ENCODE measurements around the gene ANKRD28. TPM values are rescaled to one million over a fixed set of nuclear protein-coding genes. Genes with fewer than 3 reads are reported as not detected.
A peak's percentile ranks its signal among the peaks of the same experiment; 100 is the strongest.
"Not testable (repeated sequence)": the region's sequence is repeated elsewhere in the genome, so short reads cannot be mapped to it uniquely, and the experiment has no call there.

Gene ANKRD28
- total and polyA plus RNA-seq, 9 donors: 21.2 to 79.4 (median 43.8) TPM

GRCh38 chr3:15815696-15816095 lies 17.9 kb upstream of the ANKRD28 start:
- peaks cover 3% of the 10 kb centered on the region for H3K4me1 ChIP-seq (ENCODE audit: insufficient read depth)
- H3K27ac ChIP-seq: no peak overlapping the region
- H3K36me3 ChIP-seq: no peaks in the 10 kb centered on the region
- no peaks in the 10 kb centered on the region for H3K9me3 ChIP-seq
- H3K4me3 ChIP-seq: no peak overlapping the region
- TF ChIP-seq, protein P1, sequence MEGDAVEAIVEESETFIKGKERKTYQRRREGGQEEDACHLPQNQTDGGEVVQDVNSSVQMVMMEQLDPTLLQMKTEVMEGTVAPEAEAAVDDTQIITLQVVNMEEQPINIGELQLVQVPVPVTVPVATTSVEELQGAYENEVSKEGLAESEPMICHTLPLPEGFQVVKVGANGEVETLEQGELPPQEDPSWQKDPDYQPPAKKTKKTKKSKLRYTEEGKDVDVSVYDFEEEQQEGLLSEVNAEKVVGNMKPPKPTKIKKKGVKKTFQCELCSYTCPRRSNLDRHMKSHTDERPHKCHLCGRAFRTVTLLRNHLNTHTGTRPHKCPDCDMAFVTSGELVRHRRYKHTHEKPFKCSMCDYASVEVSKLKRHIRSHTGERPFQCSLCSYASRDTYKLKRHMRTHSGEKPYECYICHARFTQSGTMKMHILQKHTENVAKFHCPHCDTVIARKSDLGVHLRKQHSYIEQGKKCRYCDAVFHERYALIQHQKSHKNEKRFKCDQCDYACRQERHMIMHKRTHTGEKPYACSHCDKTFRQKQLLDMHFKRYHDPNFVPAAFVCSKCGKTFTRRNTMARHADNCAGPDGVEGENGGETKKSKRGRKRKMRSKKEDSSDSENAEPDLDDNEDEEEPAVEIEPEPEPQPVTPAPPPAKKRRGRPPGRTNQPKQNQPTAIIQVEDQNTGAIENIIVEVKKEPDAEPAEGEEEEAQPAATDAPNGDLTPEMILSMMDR (IDR thresholded peaks at IDR 0.05): peak in 2 of 3 donors; percentile 36 to 48
- no peak for TF ChIP-seq POLR2A (IDR thresholded peaks at IDR 0.05)
- no peak for DNase-seq
- H3K27me3 ChIP-seq: no peaks in the 10 kb centered on the region
- WGBS, 3 donors: 28 to 29% (median 28%) methylated on average over 4 of the region's 4 CpGs
- intact Hi-C loops (cut with DNase I): loop anchor here in 3 of 4 donors (5.0 to 10.0 kb wide), 3 partner anchors 359 to 432 kb away; partner anchors contain the start of gene GALNT15 (in 1 of the 3)

- H3K4me3 ChIP-seq; H3K36me3 ChIP-seq; H3K9me3 ChIP-seq; H3K27ac ChIP-seq; DNase-seq; H3K27me3 ChIP-seq; H3K4me1 ChIP-seq (ENCODE audit: insufficient read depth): not testable (repeated sequence)
- intact Hi-C loops (cut with DNase I): loop anchor here in 2 of 4 donors (5.0 to 10.0 kb wide), 3 partner anchors 362 to 432 kb away; partner anchors contain the start of gene GALNT15 (in 1 of the 2)
- WGBS, 3 donors: 86 to 95% (median 93%) methylated on average over 5 of the region's 5 CpGs
Measured at GRCh38 chr3:15813079-15813478, 15.3 kb upstream of the ANKRD28 start.

DNA sequence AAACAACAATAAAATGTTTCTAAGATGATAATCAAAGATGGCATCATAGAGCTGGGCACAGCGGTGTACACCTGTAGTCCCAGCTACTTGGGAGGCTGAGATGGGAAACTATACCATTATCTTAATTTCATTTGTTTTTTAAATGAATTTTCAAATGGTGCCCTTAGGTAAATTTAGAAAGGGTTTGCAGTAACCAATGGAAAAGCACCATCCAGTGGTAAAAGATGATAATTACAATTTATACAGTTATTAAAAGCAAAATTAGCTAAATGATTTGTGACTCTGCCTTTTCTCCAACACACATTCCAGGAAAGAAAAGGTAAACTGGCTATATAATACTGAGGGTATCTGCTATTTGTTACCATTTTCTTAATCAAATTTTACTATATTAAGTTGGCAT lies 14.4 kb upstream of the ANKRD28 start:
- Histone ChIP-seq H3K9me3 (no peaks in the 10 kb centered on the region), H3K27me3 (no peaks in the 10 kb centered on the region), H3K4me1 (ENCODE audit: insufficient read depth) (peaks cover 3% of the 10 kb centered on the region), H3K27ac (no peak overlapping the region), H3K4me3 (no peak overlapping the region), H3K36me3 (no peaks in the 10 kb centered on the region)
- intact Hi-C loops (cut with DNase I): loop anchor here in 2 of 4 donors (5.0 to 10.0 kb wide), 3 partner anchors 363 to 433 kb away; partner anchors contain the start of gene GALNT15 (in 1 of the 2)
- 79 to 91% (median 81%) methylated on average over 1 of the region's 1 CpG for WGBS, 3 donors
- no peak for TF ChIP-seq EP300 (IDR thresholded peaks at IDR 0.05)
- TF ChIP-seq, protein P1 (IDR thresholded peaks at IDR 0.05): peak in 2 of 3 donors; percentile 11 to 51
- no peak for TF ChIP-seq POLR2A (IDR thresholded peaks at IDR 0.05)
- DNase-seq: no peak

DNA sequence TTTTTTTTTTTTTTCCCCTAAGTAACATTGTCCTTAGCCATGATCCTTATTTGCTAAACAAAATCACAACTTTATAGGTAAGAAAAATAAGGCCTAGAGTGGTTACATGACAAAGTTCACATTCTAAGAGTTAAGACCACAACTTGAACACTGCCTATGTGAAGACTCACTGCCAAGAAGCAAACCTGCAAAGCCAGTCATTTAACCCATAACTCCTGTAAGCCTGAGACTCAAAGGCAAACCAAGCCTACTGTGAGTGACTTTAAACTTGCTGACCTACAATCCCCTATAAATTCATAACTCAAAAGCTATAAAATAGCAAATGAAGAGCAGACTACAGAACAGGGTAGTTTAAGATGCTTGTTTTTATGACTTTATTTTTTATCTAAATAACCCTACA lies 12.9 kb upstream of the ANKRD28 start:
- Histone ChIP-seq H3K4me1 (ENCODE audit: insufficient read depth) (no peaks in the 10 kb centered on the region), H3K4me3 (no peak overlapping the region), H3K27ac (no peak overlapping the region), H3K27me3 (no peaks in the 10 kb centered on the region), H3K36me3 (no peaks in the 10 kb centered on the region), H3K9me3 (no peaks in the 10 kb centered on the region)
- intact Hi-C loops (cut with DNase I): loop anchor here in 2 of 4 donors (5.0 to 10.0 kb wide), 3 partner anchors 364 to 434 kb away; partner anchors contain the start of gene GALNT15 (in 1 of the 2)
- DNase-seq: no peak
- TF ChIP-seq, protein P1 (IDR thresholded peaks at IDR 0.05): no peak
- TF ChIP-seq POLR2A (IDR thresholded peaks at IDR 0.05) (no peak), EP300 (IDR thresholded peaks at IDR 0.05) (no peak)

DNA sequence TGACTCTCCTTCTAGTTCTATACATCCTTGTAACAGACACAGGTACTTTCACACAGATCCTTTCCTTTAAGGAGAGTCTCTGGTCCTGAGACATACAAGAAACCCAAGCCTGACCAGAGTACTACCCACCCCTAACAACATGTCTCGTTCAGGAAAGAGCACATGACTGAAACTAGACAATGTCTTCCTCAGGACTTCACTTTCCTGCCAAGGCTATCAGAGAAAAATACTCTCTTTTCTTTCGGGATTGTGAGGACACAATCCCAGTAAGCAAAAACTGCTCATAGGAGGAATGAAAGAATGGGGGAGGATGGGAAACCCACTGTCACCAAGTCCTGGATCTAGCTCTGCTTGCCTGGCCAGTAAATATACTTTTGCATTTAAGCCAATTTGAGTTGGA lies 11.5 kb upstream of the ANKRD28 start:
- intact Hi-C loops (cut with DNase I): loop anchor here in 3 of 4 donors (5.0 to 10.0 kb wide), 3 partner anchors 175 to 182 kb away; no protein-coding TSS in a partner anchor
- no peak for DNase-seq

More for the DNA sequence above, 11.5 kb upstream of the ANKRD28 start:
- 65 to 86% (median 81%) methylated on average over 2 of the region's 2 CpGs for WGBS, 3 donors
- TF ChIP-seq POLR2A (IDR thresholded peaks at IDR 0.05) (no peak), EP300 (IDR thresholded peaks at IDR 0.05) (no peak)
- TF ChIP-seq, protein P1 (IDR thresholded peaks at IDR 0.05): no peak
- Histone ChIP-seq H3K27ac (no peak overlapping the region), H3K4me1 (ENCODE audit: insufficient read depth) (peaks cover 1% of the 10 kb centered on the region), H3K4me3 (no peak overlapping the region), H3K9me3 (no peaks in the 10 kb centered on the region), H3K27me3 (no peaks in the 10 kb centered on the region), H3K36me3 (no peaks in the 10 kb centered on the region)

Data from ovary (tissue), 9 donors.